ENCODE results near the gene EFNA5.

EFNA5 gene

GRCh38 chr5:107669096-107670031, 1.4 kb downstream of the EFNA5 start:
- H3K4me1 Mint-ChIP-seq (ENCODE audit: low read depth in 2 of 2): peaks cover 28 to 30% of the 10 kb centered on the region in 2 donors
- no peak for ATAC-seq (replicated peaks)

DNA sequence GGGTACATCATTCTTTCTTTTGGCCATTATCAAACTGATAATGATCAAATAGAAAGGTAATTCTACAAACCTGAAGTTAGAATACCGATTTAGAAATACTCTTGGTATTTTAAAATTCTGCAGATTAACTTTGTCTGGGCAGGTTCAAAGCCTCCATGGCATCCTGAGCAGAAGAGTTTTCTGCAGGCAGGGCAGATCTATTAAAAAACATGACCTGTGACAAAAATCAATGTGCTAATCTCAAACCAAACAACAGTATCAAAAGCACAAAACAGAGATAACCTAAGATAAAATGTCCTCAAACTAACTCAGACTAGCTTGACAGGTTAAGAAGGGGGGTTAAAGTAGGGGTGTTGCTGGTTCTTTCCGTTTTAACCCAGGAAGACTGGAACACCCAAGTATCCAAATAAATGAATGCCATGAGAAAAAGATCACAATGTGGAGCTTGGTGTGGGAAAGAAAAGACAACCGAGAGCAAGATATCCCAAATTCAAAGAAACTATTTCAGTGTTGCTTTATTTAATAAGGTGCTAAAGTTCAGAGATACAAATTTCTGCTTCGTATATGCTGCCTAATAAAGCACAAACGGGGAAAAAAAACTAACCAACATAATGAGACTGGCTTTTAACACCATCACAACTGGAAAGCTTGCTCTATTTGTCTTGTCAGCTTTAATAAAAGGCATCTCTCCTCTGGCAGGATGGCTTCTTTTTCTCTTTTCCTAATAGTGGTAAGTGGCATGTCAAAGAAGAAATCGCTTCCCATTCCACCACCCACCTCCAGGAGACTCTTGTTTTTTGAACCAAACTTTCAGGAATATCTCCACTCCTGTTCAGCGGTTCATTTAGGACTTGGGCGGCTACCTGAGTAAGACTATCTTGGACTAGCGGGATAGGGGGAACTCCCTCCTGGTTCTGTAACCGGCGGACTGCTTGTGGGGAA, 2.3 kb downstream of the EFNA5 start:
- Mint-ChIP-seq H3K9me3 (no peaks in the 10 kb centered on the region), H3K27ac (no peak overlapping the region), H3K36me3 (ENCODE audit: insufficient read depth) (peaks cover 15% of the 10 kb centered on the region), H3K27me3 (peaks cover 32 to 55% of the 10 kb centered on the region in 2 donors), H3K4me3 (peak overlapping the region; percentile 77 to 78), H3K4me1 (ENCODE audit: low read depth in 2 of 2) (peaks cover 23 to 26% of the 10 kb centered on the region in 2 donors)
- ATAC-seq (replicated peaks) (no peak), DNase-seq (no peak)

More at GRCh38 chr5:107669096-107670031, 1.4 kb downstream of the EFNA5 start:
- Mint-ChIP-seq H3K36me3 (ENCODE audit: insufficient read depth) (peaks cover 15% of the 10 kb centered on the region), H3K9me3 (no peaks in the 10 kb centered on the region), H3K27ac (no peak overlapping the region), H3K4me3 (peak overlapping the region; percentile 77 to 78), H3K27me3 (peaks cover 41 to 65% of the 10 kb centered on the region in 2 donors)
- no peak for DNase-seq

DNA sequence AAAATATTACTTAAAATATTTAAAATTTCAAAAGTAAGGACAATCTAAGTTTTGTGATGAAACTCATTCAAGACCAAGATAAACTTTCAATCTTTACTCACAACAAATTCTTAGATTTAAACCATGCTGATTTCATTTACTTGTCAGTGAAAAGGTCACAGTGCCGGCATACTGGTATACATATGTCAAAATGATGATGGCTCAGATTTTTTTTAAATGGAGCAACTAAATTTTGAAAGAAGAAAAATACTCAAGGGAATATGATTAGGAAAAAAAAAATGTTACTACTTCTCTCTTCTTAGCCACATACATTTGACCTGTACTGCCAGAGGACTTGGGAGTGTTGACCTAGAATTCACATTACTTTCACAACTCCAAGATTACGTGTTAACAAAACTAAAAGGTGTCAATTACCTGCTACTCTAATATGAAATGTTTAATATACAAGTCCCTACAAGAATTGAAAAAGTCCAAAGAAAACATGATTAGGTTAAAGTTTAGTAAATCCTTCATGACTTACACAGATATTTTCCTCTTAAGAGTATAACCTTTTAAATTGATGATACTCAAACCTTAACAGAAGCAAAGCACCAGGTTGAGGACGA, 4.6 kb downstream of the EFNA5 start:
- no peak for DNase-seq
- H3K27ac Mint-ChIP-seq: no peak overlapping the region
- peaks cover 6% of the 10 kb centered on the region for H3K36me3 Mint-ChIP-seq (ENCODE audit: insufficient read depth)
- H3K4me3 Mint-ChIP-seq: no peak overlapping the region
- H3K27me3 Mint-ChIP-seq: peaks cover 24 to 41% of the 10 kb centered on the region in 2 donors
- H3K9me3 Mint-ChIP-seq: no peaks in the 10 kb centered on the region
- ATAC-seq (replicated peaks): no peak
- peaks cover 6 to 10% of the 10 kb centered on the region in 2 donors for H3K4me1 Mint-ChIP-seq (ENCODE audit: low read depth in 2 of 2)

GRCh38 chr5:107665036-107665570, 5.6 kb downstream of the EFNA5 start:
- no peak for ATAC-seq (replicated peaks)
- DNase-seq: no peak
- no peaks in the 10 kb centered on the region for H3K9me3 Mint-ChIP-seq
- no peak overlapping the region for H3K4me3 Mint-ChIP-seq
- peaks cover 24 to 32% of the 10 kb centered on the region in 2 donors for H3K27me3 Mint-ChIP-seq
- peaks cover 0 to 4% of the 10 kb centered on the region in 2 donors for H3K4me1 Mint-ChIP-seq (ENCODE audit: low read depth in 2 of 2)
- peaks cover 2% of the 10 kb centered on the region for H3K36me3 Mint-ChIP-seq (ENCODE audit: insufficient read depth)
- no peak overlapping the region for H3K27ac Mint-ChIP-seq

GRCh38 chr5:107663697-107664096, 7.0 kb downstream of the EFNA5 start:
- H3K27me3 Mint-ChIP-seq: peaks cover 18 to 23% of the 10 kb centered on the region in 2 donors

DNA sequence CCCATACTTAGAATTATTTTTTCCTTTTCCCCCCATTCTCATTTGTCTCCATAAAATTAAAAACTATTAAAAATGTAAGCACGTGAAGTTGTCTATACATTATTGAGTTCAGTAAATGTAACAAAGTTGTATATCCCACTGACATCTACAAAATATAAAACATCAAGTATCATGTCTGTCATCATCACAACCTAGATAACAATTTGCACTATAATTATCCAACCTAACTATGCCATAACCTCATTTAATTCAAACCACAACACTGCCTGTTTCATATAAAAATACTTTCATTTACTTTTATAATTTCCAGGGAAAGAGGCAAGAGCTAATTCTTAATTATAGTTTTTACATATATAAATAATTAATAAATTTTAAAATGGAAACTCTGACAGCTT, 9.1 kb downstream of the EFNA5 start:
- peaks cover 16% of the 10 kb centered on the region in 2 donors for H3K27me3 Mint-ChIP-seq
- peaks cover 2% of the 10 kb centered on the region for H3K36me3 Mint-ChIP-seq (ENCODE audit: insufficient read depth)
- no peak for ATAC-seq (replicated peaks)
- no peaks in the 10 kb centered on the region for H3K4me1 Mint-ChIP-seq (ENCODE audit: low read depth in 2 of 2)
- DNase-seq: no peak
- H3K27ac Mint-ChIP-seq: no peak overlapping the region
- H3K4me3 Mint-ChIP-seq: no peak overlapping the region
- H3K9me3 Mint-ChIP-seq: no peaks in the 10 kb centered on the region

More at GRCh38 chr5:107663697-107664096, 7.0 kb downstream of the EFNA5 start:
- no peaks in the 10 kb centered on the region for H3K4me1 Mint-ChIP-seq (ENCODE audit: low read depth in 2 of 2)
- no peak overlapping the region for H3K4me3 Mint-ChIP-seq
- DNase-seq (no peak), ATAC-seq (replicated peaks) (no peak)
- H3K36me3 Mint-ChIP-seq (ENCODE audit: insufficient read depth): peaks cover 2% of the 10 kb centered on the region
- no peak overlapping the region for H3K27ac Mint-ChIP-seq
- no peaks in the 10 kb centered on the region for H3K9me3 Mint-ChIP-seq

GRCh38 chr5:107661038-107661649, 9.6 kb downstream of the EFNA5 start:
- H3K27ac Mint-ChIP-seq: no peak overlapping the region
- no peak for DNase-seq
- H3K4me3 Mint-ChIP-seq: no peak overlapping the region
- peaks cover 2% of the 10 kb centered on the region for H3K36me3 Mint-ChIP-seq (ENCODE audit: insufficient read depth)
- H3K27me3 Mint-ChIP-seq: peaks cover 16% of the 10 kb centered on the region in 2 donors
- no peaks in the 10 kb centered on the region for H3K4me1 Mint-ChIP-seq (ENCODE audit: low read depth in 2 of 2)
- H3K9me3 Mint-ChIP-seq: no peaks in the 10 kb centered on the region
- ATAC-seq (replicated peaks): no peak

GRCh38 chr5:107658528-107658927, 12.2 kb downstream of the EFNA5 start:
- ATAC-seq (replicated peaks) (no peak), DNase-seq (no peak)
- Mint-ChIP-seq H3K36me3 (ENCODE audit: insufficient read depth) (peaks cover 2% of the 10 kb centered on the region), H3K4me1 (ENCODE audit: low read depth in 2 of 2) (no peaks in the 10 kb centered on the region), H3K27me3 (peaks cover 20 to 24% of the 10 kb centered on the region in 2 donors), H3K4me3 (no peak overlapping the region), H3K27ac (no peak overlapping the region), H3K9me3 (no peaks in the 10 kb centered on the region)

- no peak for ATAC-seq (replicated peaks)
Observed at GRCh38 chr5:107655831-107656230, 14.9 kb downstream of the EFNA5 start.

DNA sequence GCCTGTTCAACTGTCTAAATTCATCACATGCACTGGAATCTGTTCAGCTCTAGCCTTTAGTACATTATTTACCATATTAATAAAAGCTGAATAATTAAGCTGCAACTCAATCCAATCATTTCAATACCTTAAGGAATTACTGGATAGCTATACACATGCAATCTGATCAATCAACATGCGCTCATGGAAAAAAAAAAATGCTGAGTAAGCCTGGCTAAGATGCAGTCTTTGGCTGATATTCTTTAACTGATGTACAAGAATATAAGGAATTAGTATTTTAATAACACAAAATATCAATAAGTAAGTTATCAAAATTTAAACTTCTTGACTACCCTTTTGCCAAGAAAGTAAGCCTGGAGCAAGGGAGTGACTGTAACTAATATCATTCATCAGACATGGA, 15.9 kb downstream of the EFNA5 start:
- H3K36me3 Mint-ChIP-seq (ENCODE audit: insufficient read depth): no peaks in the 10 kb centered on the region
- no peak for ATAC-seq (replicated peaks)
- no peaks in the 10 kb centered on the region for H3K9me3 Mint-ChIP-seq
- no peaks in the 10 kb centered on the region for H3K4me1 Mint-ChIP-seq (ENCODE audit: low read depth in 2 of 2)
- no peak for DNase-seq
- H3K27me3 Mint-ChIP-seq: peaks cover 19 to 32% of the 10 kb centered on the region in 2 donors
- no peak overlapping the region for H3K4me3 Mint-ChIP-seq
- H3K27ac Mint-ChIP-seq: no peak overlapping the region

More at GRCh38 chr5:107655831-107656230, 14.9 kb downstream of the EFNA5 start:
- DNase-seq: no peak
- H3K9me3 Mint-ChIP-seq: no peaks in the 10 kb centered on the region
- no peaks in the 10 kb centered on the region for H3K36me3 Mint-ChIP-seq (ENCODE audit: insufficient read depth)
- no peak overlapping the region for H3K4me3 Mint-ChIP-seq
- H3K27ac Mint-ChIP-seq: no peak overlapping the region
- no peaks in the 10 kb centered on the region for H3K4me1 Mint-ChIP-seq (ENCODE audit: low read depth in 2 of 2)
- peaks cover 19 to 32% of the 10 kb centered on the region in 2 donors for H3K27me3 Mint-ChIP-seq

DNA sequence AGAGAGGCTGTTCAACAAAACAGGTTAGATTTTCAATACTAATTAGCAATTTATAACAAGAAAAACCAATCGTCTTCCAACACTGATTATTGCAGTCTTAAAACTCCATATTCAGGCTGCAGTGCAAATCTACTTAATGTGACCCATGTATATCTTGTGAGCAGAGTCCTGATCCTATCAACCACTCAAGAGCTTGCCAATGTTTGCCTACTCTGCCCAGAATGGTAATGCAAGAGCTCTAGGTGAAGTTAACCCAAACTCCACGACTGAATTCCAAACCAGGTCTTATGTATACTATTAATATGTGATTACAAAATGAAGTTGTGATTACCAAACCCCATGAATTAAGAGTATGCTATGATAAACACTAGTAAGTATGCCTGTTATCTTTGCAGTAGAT, 17.1 kb downstream of the EFNA5 start:
- ATAC-seq (replicated peaks) (no peak), DNase-seq (no peak)
- H3K27me3 Mint-ChIP-seq: peaks cover 11 to 32% of the 10 kb centered on the region in 2 donors
- H3K4me3 Mint-ChIP-seq: no peak overlapping the region
- no peaks in the 10 kb centered on the region for H3K9me3 Mint-ChIP-seq
- H3K27ac Mint-ChIP-seq: no peak overlapping the region
- no peaks in the 10 kb centered on the region for H3K4me1 Mint-ChIP-seq (ENCODE audit: low read depth in 2 of 2)
- no peaks in the 10 kb centered on the region for H3K36me3 Mint-ChIP-seq (ENCODE audit: insufficient read depth)

- Mint-ChIP-seq H3K9me3 (no peaks in the 10 kb centered on the region), H3K4me3 (no peak overlapping the region), H3K27me3 (peaks cover 11 to 27% of the 10 kb centered on the region in 2 donors), H3K4me1 (ENCODE audit: low read depth in 2 of 2) (no peaks in the 10 kb centered on the region), H3K27ac (no peak overlapping the region), H3K36me3 (ENCODE audit: insufficient read depth) (no peaks in the 10 kb centered on the region)
- DNase-seq: no peak
- ATAC-seq (replicated peaks): no peak
Observed at GRCh38 chr5:107652839-107653607, 17.7 kb downstream of the EFNA5 start.
